IPS-18c (cell line): Measurements from ENCODE around the gene HSPH1.

Experiments used
- H3K4me3 ChIP-seq: 2 replicates; pipeline ENCODE4 v1.7.0; 2013; ENCODE audit warnings: low read depth, mild to moderate bottlenecking, low read length, moderate library complexity; ENCODE audit not compliant: insufficient read depth
- H3K9me3 ChIP-seq: one replicate; pipeline ENCODE4 v1.6.1; 2013; ENCODE audit warnings: mild to moderate bottlenecking, low read length, moderate library complexity; ENCODE audit not compliant: control insufficient read depth, insufficient read depth

HSPH1 gene

DNA sequence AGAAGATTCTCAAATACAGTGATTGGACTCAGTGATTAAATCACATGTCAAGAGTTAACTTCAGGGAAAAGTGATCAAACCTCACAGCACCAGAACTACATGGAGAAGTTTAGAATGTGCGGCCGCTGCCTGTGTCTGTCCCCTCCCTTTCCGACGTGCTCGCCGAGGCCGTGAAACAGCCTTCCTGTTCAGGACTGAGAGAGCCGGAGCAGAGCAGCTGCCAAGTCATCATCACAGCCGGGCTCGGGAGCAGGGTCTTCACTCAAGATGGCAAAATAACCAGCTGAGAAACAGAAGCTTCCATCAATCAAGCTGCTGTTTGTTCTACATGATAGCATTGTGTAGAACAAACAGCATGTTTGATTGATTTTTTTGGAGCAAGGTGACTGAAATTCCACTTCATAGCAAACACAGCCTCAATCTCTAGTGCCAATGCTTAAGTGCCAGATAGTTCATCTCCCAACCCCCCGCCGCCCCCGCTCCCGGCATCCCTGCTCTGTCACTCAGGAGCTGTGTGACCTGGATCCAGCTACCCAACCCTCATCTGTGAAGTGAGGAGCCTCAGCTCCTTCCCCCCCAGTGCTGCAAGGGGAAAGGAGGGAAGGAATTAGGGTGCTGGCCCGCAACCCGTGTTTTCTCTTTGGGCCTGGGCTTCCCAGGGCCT is 70.6 kb downstream of the HSPH1 start:
- Histone ChIP-seq H3K4me3 (no peak overlapping the region), H3K9me3 (no peaks in the 10 kb centered on the region)

DNA sequence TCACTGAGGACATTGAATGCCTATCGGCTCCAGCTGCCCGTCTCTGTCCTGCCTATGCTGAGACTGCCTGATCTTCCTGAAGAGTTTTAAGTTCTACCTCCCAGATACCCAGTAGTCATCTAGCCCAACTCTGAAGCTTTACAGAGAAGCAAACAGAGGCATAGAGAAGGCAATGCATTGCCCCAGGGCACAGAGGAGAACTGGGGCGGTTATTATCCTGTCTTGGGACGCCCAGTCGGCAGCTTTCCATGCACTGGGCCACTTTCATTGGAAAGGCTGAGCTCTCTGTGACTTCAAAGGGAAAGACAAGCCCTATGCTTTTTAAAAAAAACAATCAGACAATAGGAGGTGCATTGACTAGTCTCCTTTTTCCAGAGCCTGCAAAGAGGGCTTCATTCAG is 71.6 kb downstream of the HSPH1 start:
- H3K4me3 ChIP-seq: no peak overlapping the region
- no peaks in the 10 kb centered on the region for H3K9me3 ChIP-seq

DNA sequence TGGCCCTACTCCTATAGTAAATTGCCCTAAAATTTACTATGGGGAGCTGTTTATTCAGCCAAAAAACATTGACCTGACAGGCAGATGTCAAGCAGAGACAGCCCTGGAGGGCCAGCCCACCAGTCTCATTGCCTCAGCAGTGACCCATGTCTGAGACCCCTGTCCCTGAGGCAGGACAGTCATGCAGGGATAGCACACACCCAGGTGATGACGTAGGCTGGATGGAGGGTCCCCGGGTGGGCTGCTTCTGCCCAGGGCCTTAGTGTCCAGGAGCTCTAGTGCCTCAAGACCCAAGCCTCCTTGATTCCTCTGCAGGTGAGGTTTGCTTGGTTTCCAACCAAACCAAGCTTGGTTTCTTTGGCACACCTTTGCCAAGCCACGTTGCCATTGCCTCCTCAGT is 72.1 kb downstream of the HSPH1 start:
- Histone ChIP-seq H3K4me3 (no peak overlapping the region), H3K9me3 (no peaks in the 10 kb centered on the region)

DNA sequence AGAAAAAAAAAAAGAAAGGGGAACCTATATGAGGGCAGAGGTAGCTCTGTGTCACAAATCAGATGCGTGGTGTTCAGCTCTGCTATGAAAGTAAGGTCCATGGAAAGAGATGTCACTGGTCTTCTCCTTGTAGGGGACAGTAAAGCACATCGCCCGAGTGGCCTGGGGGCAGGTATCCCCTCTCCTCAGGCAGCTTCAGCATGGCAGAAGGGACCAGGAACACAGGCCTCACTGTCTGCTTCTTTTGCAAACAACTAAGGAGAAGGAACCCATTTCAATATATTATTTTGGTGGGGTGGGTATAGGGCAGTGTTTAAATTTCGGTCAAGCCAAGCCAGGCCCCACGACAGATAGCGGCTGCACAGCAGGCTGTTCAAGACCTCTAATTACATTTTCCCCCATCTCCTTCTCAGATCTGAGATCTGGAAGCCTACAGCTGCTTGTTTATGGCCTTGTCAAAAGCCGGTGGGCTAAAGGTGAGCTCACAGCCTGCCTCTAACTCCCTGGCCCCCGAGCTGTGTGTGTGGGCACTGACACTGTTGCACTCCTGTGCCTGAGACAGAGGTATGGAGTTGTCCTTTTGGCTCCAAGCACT is 72.8 kb downstream of the HSPH1 start:
- no peak overlapping the region for H3K4me3 ChIP-seq
- H3K9me3 ChIP-seq: no peaks in the 10 kb centered on the region
